HG02623 (cell line): ENCODE data around the gene ABHD17C.
"Not testable (repeated sequence)": the region's sequence is repeated elsewhere in the genome, so short reads cannot be mapped to it uniquely, and the experiment has no call there.

Source experiments
- ATAC-seq: cut with Tn5 transposase; IDR thresholded peaks from one replicate; pipeline ENCODE4 v1.9.1; 2021; ENCODE audit warnings: moderate library complexity; ENCODE audit not compliant: unreplicated experiment

ABHD17C gene

DNA sequence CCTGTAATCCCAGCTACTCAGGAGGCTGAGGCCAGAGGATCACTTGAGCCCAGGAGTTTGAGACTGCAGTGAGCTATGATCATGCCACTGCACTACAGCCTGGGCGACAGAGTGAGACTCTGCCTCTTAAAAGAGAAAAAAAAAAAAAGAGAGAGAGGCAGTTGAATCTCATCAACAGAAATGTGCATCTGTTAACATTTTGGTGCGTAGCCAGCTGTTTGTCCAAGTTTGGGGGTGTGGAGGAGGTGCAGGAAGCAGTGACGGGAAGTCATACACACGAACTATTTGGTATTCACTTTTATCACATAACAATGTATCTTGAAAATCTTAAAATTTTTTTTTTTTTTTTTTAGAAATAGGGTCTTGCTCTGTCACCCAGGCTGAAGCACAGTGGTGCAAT lies 65.8 kb downstream of the ABHD17C start:
- ATAC-seq = no peak

DNA sequence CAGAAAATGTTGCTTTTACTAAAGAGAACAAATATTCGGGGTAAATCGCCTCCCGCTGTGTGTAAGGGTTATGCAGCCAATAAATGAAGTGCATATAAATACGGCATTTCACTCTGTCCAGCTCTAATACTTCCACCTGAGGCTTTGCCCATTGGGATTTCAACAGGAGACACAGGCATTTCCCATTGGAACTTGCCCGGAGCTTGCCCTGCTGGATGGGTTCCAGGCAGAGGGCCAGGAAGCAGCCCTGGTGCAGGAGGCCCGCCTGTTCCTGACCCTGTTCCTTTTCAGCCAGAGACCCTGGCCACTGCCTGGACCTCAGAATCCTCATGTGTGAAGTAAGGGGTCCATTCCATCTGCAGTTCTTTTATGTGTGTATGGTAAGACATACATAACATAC lies 66.6 kb downstream of the ABHD17C start:
- no peak for ATAC-seq

DNA sequence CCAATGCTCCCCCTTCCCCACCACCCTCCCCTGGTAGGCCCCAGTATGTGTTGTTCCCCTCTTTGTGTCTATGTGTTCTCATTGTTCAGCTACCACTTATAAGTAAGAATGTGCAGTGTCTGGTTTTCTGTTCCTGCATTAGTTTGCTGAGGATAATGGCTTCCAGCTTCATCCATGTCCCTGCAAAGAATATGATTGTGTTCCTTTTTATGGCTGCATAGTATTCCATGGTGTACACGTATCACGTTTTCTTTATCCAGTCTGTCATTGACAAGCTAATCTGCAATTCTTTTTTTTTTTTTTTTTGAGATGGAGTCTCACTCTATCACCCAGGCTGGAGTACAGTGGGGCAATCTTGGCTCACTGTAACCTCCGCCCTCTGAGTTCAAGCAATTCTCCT lies 68.1 kb downstream of the ABHD17C start:
- ATAC-seq = not testable (repeated sequence)

DNA sequence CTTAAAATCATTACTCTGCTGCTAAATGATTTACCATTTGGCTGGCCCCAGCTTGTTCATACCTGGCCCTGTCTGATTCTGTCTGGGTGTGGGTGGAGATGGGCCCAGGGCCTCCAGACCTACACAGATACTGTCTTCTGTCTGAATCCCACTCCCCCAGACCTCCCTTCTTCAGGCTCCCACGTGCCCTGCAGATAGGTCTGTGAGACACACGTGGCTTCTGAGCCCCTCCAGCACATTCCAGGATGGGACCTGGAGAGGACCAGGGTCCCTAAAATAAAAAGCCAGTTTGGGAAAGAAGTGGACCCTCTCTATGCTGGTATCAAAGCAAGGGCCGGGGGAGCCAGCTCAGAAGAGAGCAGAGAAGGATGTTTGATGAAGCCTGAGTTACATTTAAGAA lies 69.4 kb downstream of the ABHD17C start:
- ATAC-seq = no peak

DNA sequence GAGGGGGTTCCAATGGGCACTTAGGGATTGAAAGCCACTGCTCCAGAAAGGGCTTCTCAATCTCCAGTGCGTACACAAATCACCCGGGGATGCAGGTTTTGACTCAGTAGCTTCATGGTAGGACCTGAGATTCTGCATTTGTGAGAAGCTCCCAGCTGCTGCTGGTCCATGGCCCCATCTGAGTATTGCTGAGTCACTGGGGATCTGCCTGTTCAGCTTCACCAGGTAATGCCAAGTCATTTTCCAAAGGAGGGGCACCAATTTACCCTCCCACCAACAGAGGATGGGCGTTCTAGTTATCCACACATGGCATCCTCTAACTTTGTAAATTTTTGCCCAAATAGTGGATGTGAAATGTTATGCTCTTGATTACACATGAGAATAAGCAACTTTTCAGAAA lies 71.2 kb downstream of the ABHD17C start:
- ATAC-seq = no peak

DNA sequence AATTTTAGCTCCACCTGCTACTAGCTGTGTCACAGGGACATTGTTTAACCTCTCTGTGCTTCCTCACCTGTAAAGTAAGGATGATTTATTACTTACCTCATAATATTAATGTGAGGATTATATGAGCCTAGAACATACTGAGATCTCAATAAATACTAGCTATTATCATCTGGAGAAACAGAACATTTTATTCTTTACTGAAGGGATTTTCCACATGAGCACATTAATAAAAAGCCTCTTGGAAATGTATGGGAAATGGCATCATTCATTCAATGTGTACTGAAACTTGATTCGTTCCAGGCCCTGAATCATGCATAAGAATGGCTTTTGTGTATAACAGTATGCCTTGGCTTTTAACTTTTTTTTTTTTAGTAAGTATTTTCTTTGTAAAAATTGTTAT lies 73.0 kb downstream of the ABHD17C start:
- no peak for ATAC-seq

DNA sequence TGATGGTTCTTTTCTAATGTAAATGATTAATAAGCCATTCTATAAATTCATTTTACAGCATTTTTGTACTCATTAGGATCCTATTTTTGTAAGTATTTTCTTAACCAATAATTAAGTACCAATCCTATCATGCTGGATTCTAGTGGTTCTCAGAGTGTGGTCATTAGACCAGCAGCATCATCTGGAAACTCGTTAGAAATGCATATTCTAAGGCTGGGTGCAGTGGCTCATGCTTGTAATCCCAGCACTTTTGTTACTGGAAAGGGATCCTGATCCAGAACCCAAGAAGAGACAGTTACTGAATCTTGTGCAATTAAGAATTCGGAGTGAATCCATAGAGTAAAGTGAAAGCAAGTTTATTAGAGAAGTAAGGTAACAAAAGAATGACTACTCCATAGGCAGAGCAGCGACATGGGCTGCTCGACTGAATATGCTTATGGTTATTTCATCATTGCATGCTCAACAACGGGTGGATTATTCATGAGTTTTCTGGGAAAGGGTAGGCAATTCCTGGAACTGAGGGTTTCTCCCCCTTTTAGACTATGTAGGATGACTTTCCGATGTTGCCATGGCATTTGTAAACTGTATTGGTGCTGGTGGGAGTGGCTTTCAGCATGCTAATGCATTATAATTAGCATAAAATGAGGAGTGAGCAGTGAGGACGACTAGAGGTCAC lies 74.2 kb downstream of the ABHD17C start:
- no peak for ATAC-seq

DNA sequence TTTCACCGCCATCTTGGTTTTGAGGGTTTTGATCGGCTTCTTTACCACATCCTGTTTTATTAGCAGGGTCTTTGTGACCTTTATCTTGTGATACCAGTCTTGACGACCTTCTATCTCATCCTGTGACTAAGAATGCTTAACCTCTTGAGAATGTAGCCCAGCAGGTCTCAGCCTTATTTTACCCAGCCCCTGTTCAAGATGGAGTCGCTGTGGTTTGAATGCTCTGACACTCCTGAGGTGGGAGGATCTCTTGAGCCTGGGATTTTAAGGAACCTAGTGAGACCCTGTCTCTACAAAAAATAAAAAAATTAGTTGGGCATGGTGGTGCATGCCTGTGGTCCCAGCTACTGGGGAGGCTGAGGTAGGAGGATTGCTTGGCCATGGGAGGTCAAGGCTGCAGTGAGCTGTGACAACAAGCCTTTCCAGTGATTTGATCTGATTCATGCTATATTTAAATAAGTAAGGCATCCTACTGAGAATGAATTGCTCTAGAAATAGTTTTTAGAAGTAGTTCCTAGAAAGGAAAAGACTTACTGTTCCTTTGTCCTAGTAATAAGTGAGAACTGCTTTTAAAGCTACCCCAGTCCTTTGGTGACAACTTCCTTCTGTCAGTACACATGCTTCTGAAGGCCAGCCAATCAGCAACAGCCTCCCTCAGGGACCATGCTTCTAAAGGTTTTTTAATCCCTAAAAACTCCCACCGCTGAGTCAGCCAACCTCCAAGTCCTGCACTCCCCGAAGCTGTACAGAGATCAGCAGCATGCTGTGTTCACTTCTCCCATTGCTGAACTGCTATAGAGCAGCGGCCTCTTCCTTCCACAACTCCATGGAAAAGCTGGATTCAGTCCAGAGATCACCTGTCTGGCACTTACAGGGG lies 75.0 kb downstream of the ABHD17C start:
- no peak for ATAC-seq

DNA sequence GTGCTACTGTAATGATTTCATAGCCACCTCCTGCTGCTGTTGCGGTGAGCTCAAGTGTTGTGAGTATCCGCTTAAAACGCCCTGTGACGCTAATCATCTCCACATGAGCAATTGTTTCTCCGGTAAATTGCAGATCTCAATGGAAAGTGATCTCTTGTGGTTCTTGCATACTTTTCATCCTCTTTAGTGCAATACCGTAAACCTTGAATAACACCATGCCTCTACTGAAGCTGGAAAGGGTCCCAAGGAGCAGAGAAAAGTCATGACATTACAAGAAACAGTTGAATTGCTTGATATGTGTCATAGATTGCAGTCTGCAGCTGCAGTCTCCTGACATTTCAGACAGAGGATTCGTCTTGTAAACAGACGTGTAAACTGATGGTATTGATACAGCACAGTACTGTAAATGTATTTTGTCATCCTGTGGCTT lies 78.0 kb downstream of the ABHD17C start:
- ATAC-seq = no peak

DNA sequence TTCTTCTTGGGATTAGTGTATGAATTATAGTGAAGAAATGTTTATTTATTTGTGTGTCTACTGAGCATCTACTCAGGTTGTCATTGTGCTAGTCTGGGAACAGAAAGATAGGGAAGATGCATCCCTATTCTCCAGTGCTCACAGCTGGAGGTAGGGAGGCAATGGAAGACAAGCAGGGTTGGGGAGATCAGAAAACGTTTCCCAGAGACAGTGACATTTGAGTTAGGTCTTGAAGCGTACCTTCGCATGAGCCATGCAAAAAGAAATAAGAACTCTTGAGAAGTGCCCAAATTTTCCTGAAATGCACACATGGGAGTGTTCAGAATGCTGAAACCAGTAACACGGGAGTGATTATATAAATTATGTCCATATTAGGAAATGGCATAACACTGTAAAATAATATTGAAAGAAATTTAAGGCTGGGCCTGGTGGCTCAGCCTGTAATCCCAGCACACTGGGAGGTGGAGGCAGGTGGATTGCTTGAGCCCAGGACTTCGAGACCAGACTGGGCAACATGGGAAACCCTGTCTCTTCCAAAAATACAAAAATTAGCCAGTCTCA lies 78.8 kb downstream of the ABHD17C start:
- ATAC-seq = no peak

DNA sequence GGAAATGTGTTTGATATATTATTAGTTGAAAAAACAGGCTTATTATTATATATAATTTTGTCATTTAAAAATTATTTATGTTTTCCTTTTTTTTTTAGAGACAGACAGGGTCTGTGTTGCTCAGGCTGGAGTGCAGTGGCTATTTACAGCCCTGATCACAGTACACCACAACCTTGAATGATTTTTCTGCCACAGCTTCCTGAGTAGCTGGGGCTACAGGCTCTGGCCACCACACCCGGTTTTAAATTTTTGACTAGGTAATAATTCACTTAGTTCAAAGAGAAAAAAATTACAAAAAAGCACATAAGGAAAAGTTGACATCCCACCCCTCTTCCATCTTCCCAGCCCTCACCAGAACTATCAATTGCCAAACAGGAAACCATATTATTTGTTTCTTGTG lies 79.4 kb downstream of the ABHD17C start:
- no peak for ATAC-seq

DNA sequence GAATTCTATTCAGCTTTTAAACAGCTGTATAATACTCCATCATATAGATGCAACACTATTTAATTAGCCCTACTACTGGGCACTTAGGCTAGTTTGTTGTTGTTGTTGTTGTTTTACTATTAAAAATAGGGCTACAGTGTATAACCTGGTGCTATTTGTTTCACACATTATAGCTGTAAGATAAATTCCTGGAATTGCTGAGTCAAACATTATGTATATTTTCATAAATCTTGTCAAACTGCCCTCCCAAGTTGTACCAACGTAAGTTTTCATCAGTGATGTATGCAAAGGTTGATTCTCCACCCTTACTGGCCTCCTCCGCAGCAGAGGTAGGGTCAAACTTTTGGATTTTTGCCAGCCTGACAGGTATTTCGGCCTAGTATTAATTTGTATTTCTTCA lies 80.2 kb downstream of the ABHD17C start:
- ATAC-seq = no peak

DNA sequence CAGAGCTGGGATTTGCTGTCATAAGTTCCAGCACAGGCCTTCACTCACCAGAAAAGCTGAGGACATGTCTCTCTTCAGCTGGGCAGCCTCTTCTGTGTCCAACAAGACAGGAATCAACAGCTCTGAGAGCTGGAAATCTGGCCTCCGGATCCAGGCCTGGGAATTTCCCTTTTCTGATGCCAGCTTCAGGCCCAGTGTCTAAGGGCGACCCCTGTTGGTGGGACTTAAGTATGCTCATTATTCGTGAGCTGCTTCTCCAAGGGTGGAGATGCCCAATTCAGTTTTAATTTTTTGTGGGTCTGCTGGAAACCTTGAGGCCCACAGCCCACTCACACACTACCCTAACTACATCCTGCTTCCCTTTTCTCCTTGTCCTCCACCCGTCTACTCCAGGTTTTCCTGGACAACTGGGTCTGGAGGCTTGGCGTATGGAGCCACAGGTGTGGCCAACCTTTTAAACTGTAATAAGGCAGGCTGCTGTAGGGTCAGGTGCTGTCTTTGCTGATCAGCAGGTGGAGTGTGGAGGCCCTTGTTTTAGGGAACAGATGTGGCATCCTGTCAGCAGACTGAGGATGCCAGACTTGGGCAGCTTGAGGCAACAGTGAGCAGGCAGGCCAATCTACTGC lies 81.4 kb downstream of the ABHD17C start:
- no peak for ATAC-seq

DNA sequence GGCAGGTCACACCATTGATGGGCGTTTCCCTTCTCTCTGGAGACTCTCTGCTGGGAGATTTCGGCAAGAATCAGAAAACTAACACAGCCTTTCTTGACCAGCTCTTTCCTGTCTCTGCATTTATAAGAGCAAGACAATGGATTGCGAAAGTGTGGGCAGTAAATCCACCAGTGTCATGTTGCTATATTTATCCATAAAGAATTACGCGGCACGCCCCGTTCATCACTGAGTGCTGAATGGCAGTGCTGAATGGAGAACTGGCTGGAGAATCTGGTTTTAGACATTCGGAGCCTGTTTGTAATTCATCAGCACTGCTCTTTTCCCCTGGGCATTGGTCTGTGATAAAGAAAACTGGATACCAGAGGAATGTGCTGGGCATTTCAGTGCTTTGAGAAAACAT lies 82.0 kb downstream of the ABHD17C start:
- no peak for ATAC-seq

DNA sequence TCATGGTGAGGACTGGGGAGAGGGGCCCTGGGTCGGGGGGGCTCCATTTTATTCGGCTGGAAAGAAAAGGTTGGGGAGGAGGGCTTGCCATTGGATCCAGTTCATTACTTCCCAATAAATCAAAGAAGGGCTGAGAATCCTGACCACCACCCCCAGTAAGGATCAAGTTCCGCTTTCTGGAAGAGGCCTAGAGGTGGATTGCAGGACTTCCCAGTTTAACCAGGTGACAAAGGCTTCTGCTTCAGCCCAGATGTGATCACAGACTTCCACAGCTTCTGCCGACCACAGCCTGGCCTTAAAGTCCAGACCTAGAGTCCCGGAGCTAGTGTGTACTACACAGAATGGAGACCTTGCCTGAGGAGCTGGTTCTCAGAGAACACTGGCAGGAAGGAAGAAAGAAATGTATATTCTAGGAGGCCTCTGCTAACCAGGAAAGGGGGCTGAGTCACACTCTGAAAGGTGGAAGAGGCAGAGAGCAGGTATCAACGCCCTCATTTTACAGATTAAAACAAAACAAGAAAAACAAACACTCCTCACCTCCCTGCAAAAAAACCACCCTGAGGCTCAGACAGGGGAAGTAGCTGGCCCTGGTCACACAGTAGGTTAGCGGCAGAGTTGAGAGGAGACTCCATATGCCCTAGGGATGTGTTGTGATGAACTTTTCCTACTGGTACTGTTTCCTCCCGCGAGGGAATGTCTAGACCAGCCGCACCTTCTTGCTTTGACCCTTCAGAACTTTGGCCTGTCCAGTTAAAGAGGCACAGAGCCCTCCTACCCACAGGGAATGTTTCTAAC lies 82.9 kb downstream of the ABHD17C start:
- ATAC-seq = no peak

DNA sequence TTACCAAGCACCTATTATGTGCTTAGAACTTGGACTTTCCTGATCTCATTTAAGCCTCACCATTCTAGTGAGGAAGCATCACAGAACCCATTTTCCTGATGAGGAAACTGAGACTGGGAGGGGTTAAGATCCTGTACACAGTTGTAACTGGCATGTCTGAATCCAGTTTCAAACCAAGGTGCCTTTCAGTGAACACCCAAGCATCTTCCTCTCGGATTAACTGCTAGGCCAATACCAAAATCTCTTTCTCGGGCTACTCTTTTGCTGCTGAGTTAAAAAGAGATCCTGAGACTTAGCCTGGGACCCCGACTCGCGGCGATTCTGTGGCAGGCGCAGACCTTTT lies 83.5 kb downstream of the ABHD17C start:
- ATAC-seq = no peak

DNA sequence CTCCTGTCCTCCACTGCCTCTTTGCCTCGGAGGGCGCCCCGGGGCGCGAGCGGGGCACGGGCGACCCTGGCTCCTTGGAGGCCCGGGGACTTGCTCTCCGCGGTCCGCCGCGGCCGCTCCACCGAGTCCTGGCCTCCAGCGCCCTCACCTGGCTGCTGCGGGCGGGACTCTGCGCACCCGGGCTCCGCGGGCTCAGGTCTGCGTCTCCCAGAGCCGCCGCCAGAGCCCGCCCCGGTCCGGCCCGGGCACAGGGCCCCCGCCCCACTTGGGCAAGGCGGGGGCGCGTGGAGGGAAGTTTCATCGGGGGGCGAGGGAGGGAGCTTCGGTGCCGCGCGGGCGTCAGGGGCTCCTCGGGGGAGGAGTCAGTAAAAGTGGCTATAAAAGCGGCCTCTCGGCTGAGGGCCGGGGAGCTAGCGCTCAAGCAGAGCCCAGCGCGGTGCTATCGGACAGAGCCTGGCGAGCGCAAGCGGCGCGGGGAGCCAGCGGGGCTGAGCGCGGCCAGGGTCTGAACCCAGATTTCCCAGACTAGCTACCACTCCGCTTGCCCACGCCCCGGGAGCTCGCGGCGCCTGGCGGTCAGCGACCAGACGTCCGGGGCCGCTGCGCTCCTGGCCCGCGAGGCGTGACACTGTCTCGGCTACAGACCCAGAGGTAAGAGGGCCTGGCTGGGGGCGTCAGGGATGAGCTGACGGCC lies 84.0 kb downstream of the ABHD17C start, which contains the start of gene CEMIP:
Gene CEMIP (plus strand): TSS at position 407 of the 694 bp plus-strand sequence. CDS start 94,510 bp downstream, outside the sequence.
- no peak for ATAC-seq

DNA sequence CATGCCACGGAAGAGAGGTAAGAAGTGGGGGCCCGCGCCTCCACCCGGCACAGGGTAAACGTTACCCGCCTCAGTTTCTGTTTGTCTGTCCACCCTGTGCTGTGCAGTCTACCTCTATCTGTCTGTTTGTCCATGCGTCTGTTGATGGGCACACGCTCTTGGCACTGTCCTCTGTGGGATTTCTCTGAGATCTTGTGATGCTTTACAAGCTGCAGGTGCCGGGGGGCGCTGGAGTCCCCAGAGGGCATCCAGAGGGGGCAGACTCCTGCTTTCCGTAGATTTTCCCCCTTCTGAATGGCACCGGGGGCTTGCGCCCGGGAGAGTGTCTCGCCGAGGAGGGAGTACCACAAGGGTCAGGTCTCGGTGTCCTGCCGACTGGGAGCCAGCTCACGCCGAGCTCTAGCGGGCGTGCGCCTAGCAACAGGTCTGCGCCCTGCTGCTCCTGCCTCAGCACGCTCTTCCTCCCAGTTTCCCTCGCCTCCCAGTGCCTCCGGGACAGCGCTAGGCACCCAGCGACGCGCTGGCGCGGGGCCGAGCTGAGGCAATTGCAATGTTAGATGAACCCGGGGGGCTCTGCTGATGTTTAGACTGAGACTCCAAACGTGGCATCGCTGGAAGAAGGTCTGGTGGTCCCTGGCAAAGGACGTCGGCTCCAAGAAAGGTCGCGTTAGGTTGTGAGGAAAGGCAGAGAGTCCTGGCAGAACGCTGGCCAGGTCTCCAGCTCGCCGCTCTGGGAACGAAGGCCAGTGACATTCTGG lies 84.7 kb downstream of the ABHD17C start:
- no peak for ATAC-seq

DNA sequence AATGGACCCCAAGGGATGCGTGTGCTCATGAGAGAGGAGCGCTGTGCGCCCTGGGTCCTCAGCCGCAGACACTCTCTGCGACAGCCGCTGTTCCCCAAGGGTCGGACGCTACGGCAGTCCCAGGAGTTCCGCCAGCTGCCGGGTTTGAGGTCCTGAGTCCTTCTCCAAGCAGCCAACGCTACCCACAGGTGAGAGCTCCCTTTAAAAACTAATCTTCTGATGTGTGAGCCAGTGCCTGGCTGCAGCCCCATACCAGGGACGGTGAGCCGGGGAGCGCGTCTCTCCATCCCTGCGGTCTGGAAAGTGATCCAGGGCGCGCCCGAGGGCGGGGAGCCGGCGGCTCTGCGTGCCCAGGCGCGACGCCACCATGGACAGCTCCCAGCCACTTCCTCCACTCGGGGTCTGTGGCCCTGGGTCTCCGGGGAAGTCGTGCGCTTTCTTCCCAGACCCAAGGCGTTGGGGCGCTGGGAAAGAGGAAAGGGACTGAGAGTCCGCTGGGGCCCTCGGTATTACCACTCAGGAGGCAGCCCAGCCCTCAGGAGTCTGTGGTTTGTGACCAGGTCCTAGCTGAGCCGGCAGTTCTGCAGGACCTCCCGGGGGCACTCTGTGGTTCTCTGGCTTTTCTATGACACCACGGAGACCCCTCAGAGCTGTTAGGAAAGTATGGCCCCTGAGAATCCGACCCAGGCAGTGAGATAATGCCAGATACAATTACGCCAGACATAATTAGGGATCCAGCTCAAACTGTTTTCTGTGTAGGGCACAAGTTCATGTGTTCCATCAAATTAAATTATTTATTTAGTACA lies 85.5 kb downstream of the ABHD17C start:
- no peak for ATAC-seq
